ENCODE results near the gene MXRA7. TPM values are rescaled to one million over a fixed set of nuclear protein-coding genes. Genes with fewer than 3 reads are reported as not detected.

MXRA7 gene
- total and polyA plus RNA-seq, 2 of the 4 experiments (the other 2 are of a cell fraction) = 168 to 231 TPM

GRCh38 chr17:76640550-76641380 is 70.0 kb downstream of the MXRA7 start:
- Histone ChIP-seq H4K5ac (ENCODE audit: low read depth, low read length) (no peak overlapping the region), H3K79me1 (ENCODE audit: low read depth in 1 of 2, low read length in 2 of 2) (no peaks in the 10 kb centered on the region), H3K27ac (ENCODE audit: insufficient read depth, low read length) (no peak overlapping the region), H3K36me3 (ENCODE audit: control insufficient read depth, insufficient read depth, low read length) (no peaks in the 10 kb centered on the region), H3K4me2 (ENCODE audit: low read depth, low read length) (no peak overlapping the region), H3K4me3 (ENCODE audit: insufficient read depth, low read depth, low read length) (no peak overlapping the region), H3K18ac (ENCODE audit: low read depth, low read length) (no peak overlapping the region), H2AFZ (replicated peaks; ENCODE audit: low read length, poor library complexity) (no peak overlapping the region), H3K9ac (ENCODE audit: low read depth, low read length) (no peak overlapping the region), H3K14ac (replicated peaks; ENCODE audit: low read depth, low read length) (no peak overlapping the region), H4K91ac (ENCODE audit: insufficient read depth, low read depth, low read length) (no peak overlapping the region), H2AK5ac (ENCODE audit: low read depth, low read length) (no peak overlapping the region), H2BK20ac (ENCODE audit: low read depth, low read length) (no peak overlapping the region), H4K20me1 (ENCODE audit: insufficient read depth, low read length) (no peaks in the 10 kb centered on the region), H2BK15ac (ENCODE audit: low read depth, low read length) (no peak overlapping the region), H3K9me3 (ENCODE audit: control insufficient read depth, insufficient read depth, low read length) (no peaks in the 10 kb centered on the region), H3K56ac (ENCODE audit: extremely low read depth, insufficient read depth, low read length) (no peak overlapping the region), H2BK5ac (ENCODE audit: low read depth, low read length, poor library complexity, severe bottlenecking) (no peak overlapping the region), H2AK9ac (replicated peaks; ENCODE audit: low read depth, low read length, poor library complexity) (no peak overlapping the region), H3K4ac (ENCODE audit: low read depth, low read length) (no peak overlapping the region), H2BK120ac (ENCODE audit: low read depth, low read length) (no peak overlapping the region), H3K23ac (ENCODE audit: low read depth, low read length) (no peak overlapping the region), H3K9me1 (ENCODE audit: insufficient read depth, low read length) (0 out of 2 replicates have a peak, but pooled peaks cover 4% of the 10 kb centered on the region), H3K4me1 (ENCODE audit: control insufficient read depth, insufficient read depth, low read length) (no peaks in the 10 kb centered on the region), H3K27me3 (ENCODE audit: control insufficient read depth, insufficient read depth, low read length) (peaks cover 24% of the 10 kb centered on the region), H4K8ac (ENCODE audit: low read depth in 2 of 2, low read length in 2 of 2) (no peak overlapping the region)
- DNase-seq (no peak), ATAC-seq (ENCODE audit: low read depth) (no peak)
- dilution Hi-C loops (cut with HindIII; ENCODE audit: low sequenced_read_pairs, unreplicated experiment) (no loop called here), intact Hi-C loops (cut with micrococcal nuclease) (no loop called here), in situ Hi-C loops (cut with MboI; ENCODE audit: low sequenced_read_pairs) (no loop called here)
- CTCF ChIA-PET = interaction anchor here (1.0 to 1.1 kb wide), 3 partner anchors 17 to 84 kb away, joined by 3 to 6 read pairs (median 3); no protein-coding TSS in a partner anchor
- POLR2A ChIA-PET (ENCODE audit: unreplicated experiment) = no interaction called here
- BruUV-seq (replicated peaks) = no TSS peak
- WGBS, 2 experiments (ENCODE audit: extremely low coverage in 2 of 2, insufficient read length in 1 of 2) = no CpG with 5 or more reads among the region's 6 CpGs
- TF ChIP-seq, protein P1, sequence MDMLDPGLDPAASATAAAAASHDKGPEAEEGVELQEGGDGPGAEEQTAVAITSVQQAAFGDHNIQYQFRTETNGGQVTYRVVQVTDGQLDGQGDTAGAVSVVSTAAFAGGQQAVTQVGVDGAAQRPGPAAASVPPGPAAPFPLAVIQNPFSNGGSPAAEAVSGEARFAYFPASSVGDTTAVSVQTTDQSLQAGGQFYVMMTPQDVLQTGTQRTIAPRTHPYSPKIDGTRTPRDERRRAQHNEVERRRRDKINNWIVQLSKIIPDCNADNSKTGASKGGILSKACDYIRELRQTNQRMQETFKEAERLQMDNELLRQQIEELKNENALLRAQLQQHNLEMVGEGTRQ (IDR thresholded peaks at IDR 0.05; ENCODE audit: low read depth, low read length) = no peak
- no peak for TF ChIP-seq MAFK (IDR thresholded peaks at IDR 0.05; ENCODE audit: low read depth, low read length)
- no peak for TF ChIP-seq RFX5 (IDR thresholded peaks at IDR 0.05; ENCODE audit: low read depth, low read length)
- TF ChIP-seq RCOR1 (IDR thresholded peaks at IDR 0.05; ENCODE audit: insufficient replicate concordance, low read length) = no peak
- TF ChIP-seq BHLHE40 (IDR thresholded peaks at IDR 0.05; ENCODE audit: low read depth, low read length) = no peak
- no peak for TF ChIP-seq CHD1 (IDR thresholded peaks at IDR 0.05; ENCODE audit: low read depth, low read length)
- no peak for TF ChIP-seq CEBPB (IDR thresholded peaks at IDR 0.05; ENCODE audit: low read depth, low read length)
- TF ChIP-seq RAD21 (IDR thresholded peaks at IDR 0.05; ENCODE audit: low read length) = no peak
- no peak for TF ChIP-seq FOS (IDR thresholded peaks at IDR 0.05; ENCODE audit: low read depth, low read length)
- TF ChIP-seq NFE2L2 (IDR thresholded peaks at IDR 0.05; ENCODE audit: low read depth, low read length) = no peak
- no peak for TF ChIP-seq MAZ (IDR thresholded peaks at IDR 0.05; ENCODE audit: borderline replicate concordance, low read depth, low read length)
- no peak for TF ChIP-seq MXI1 (IDR thresholded peaks at IDR 0.05; ENCODE audit: borderline replicate concordance, low read depth, low read length)
- TF ChIP-seq SMC3 (IDR thresholded peaks at IDR 0.05; ENCODE audit: low read depth, low read length) = no peak
- TF ChIP-seq, protein P2, sequence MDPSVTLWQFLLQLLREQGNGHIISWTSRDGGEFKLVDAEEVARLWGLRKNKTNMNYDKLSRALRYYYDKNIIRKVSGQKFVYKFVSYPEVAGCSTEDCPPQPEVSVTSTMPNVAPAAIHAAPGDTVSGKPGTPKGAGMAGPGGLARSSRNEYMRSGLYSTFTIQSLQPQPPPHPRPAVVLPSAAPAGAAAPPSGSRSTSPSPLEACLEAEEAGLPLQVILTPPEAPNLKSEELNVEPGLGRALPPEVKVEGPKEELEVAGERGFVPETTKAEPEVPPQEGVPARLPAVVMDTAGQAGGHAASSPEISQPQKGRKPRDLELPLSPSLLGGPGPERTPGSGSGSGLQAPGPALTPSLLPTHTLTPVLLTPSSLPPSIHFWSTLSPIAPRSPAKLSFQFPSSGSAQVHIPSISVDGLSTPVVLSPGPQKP (IDR thresholded peaks at IDR 0.05; ENCODE audit: borderline replicate concordance, low read depth, low read length) = no peak
- TF ChIP-seq, protein P3, sequence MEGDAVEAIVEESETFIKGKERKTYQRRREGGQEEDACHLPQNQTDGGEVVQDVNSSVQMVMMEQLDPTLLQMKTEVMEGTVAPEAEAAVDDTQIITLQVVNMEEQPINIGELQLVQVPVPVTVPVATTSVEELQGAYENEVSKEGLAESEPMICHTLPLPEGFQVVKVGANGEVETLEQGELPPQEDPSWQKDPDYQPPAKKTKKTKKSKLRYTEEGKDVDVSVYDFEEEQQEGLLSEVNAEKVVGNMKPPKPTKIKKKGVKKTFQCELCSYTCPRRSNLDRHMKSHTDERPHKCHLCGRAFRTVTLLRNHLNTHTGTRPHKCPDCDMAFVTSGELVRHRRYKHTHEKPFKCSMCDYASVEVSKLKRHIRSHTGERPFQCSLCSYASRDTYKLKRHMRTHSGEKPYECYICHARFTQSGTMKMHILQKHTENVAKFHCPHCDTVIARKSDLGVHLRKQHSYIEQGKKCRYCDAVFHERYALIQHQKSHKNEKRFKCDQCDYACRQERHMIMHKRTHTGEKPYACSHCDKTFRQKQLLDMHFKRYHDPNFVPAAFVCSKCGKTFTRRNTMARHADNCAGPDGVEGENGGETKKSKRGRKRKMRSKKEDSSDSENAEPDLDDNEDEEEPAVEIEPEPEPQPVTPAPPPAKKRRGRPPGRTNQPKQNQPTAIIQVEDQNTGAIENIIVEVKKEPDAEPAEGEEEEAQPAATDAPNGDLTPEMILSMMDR (conservative IDR thresholded peaks at IDR 0.05; ENCODE audit: low read depth, low read length) = no peak

Data from IMR-90 (cell line).